T-helper 2 cell treated with Interferon-gamma antibody and Interleukin-4, amounts not matched to agents 100 ng/mL and 5 ng/mL, for 36 hours (primary cell): ENCODE measurements around the gene HAPSTR1. TPM values are rescaled to one million over a fixed set of nuclear protein-coding genes. Genes with fewer than 3 reads are reported as not detected.

Source experiments
- intact Hi-C: fragments of 100-400 bp; cut with micrococcal nuclease; formaldehyde crosslinking; loops from one replicate; pipeline ENCODE4 v1.15.1; 2023
- total RNA-seq: library from RNA; stranded (reverse); gene quantifications from 2 replicates; pipeline ENCODE4 v1.2.3, GENCODE V29; 2022

The HAPSTR1 gene
- total RNA-seq, 1 donor from 2014 or later = 63.5 TPM

DNA sequence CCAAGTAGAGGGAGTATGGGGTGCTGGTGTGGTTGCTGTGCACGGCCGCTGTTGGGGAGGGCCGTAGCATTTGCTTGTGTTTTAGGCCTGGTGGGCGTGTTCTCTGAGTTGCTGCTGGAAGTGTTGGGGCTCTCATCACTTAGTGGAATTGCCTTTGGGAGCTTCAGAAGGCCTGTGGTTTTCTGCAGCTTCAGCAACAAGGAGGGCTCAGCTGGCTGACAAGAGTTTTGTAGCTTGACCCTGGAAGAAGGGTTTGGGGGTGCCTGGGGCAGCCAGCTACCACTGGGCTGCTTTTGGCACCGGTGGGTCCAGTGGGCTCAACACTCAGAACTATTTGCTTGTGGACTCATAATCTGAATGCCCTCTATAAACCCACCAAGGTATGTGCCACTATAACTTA lies 30.9 kb downstream of the HAPSTR1 start:
- intact Hi-C loops = no loop called here

DNA sequence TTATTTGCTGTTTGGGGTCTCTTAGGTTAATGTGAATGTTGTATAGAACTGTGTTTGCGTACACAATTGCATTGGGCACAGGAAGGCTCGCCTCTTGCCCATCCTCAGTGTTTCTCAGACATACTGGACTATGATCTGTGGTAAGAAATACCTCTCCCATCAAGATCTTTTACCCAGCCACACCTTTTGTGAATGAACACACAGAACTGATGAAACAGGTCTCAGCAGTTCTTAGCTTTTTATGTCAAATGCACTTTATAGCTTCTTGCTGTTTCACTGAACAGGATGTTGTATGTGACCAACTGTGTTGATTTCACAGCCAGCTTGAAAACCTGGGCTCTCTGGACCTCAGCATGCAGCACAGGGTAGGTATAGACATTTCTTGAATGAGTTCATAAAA lies 31.5 kb downstream of the HAPSTR1 start:
- intact Hi-C loops = no loop called here

DNA sequence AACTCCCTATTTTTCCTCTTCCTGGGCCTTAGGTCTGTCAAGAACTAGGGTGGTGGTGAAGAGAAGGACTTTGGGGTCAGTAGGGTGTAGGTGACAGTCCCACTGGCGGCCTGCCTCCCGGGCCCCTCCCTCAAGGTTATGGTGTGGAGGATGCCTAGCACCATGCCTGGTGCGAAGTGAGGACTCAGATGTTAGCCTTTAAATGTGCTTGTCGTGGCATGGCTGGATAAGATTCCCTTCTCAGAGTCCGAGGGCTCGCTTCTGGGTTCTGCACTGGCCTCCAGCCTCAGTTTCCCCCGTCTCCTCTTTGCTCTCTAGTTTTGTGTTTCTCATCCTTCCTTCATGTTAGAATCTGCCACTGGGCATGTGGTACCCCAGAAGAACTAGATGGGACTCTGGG lies 32.0 kb downstream of the HAPSTR1 start:
- intact Hi-C loops = no loop called here

DNA sequence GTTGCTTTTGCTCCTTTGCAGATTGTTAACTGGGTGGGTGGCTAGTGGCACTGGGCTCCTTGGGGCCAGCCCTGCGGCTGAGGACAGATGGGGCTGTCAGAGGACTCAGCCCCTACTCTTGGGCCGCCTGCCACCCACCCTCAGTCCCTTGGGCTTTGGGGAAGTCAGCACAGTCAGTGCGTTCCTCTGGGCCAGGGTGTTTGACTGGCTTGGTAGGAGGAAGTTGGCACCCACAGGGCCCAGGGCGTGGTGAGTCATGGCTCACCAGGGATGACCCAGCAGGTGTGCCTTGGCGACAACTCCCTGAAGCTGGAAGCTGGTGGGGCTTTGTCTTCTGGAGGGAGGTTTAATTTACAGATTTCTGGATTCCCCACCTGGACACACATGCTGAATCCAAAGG lies 32.4 kb downstream of the HAPSTR1 start:
- intact Hi-C loops = no loop called here

DNA sequence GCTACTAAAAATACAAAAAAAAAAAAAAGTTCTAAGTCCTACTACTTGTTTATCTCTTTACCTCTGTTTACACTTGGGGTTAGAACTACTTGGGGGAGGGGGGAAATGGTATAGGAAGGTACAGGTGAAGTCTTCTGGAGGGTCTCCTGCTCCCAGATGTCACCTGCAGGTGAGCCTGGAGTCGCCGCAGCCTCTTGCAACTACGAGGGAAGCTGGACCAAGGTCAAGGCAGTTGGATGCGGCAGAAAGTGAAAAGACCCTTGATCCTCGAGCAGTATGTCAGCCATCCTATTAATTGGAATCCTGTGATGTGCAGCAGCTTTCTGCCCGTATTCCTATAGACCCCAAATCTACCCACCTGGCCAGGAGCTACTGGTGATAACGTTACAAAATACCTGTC lies 33.0 kb downstream of the HAPSTR1 start:
- intact Hi-C loops = no loop called here

DNA sequence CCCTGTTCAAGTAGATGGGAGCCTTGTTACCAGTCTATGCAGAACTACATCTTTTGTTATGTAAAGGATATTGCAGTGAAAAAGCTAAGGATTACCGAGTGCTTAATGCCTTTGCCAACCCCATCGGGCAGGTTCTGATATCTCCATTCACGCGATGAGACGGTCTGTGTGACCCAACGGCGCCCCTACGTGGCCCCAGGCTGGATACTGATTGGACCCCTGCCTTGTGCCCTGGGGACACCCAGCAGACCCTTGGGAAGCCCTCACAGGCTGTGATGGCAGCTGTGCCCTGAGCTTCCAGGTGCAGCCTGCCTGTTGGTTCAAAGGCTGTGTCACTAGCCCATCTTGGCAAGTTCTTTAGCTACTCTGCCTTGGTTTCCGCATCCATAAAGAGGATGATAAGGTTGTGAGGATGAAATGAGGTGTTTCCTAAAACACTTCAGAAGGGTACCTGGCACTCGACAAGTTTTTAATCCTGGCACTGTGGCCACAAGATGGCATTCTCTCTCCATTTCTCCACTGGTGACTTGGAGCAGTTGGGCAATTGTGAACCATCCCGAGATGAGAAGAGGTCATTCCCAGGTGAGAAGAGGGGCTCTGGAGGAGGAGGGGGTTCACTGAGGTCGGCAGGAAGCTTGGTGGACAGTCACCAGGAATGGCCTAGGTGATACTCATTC lies 33.6 kb downstream of the HAPSTR1 start:
- intact Hi-C loops = no loop called here

DNA sequence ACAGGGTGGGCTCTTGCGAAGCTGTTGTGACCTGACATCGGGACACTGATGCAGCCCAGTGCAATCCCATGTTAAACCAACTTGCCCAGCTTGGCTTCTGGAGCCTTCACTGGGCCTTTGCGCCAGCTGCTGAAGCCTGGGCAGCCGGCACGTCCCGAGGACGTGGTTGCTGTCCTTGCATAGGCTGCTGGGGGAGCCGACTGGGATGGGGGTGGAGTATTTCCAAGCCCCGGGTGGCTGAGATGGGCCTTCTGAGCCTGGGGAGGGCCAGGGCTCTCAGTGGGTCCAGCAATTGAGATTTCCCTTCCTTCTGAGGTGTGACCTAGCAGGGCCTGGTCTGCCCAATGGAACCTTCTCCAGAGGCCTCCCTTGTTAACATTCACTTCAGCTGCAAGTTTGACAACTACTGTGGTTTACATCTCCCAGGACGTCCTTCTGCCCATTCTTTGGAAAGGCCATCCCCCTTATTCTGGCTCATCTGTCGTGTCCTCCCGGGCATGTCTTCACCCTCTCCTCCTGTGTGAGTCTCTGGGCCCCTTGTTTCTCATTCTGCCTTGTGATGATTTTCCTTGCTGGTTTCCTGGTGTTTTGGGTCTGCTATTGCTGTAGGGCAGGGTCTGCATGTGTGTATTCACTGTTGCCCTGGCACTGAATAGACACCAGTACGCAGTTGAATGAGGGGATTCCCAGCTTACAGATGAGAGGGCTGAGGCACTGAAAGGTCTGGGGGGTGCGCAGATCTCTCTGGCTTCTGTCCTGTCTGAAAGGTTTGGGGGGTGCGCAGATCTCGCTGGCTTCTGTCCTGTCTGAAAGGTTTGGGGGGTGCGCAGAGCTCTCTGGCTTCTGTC lies 34.4 kb downstream of the HAPSTR1 start:
- intact Hi-C loops = no loop called here

DNA sequence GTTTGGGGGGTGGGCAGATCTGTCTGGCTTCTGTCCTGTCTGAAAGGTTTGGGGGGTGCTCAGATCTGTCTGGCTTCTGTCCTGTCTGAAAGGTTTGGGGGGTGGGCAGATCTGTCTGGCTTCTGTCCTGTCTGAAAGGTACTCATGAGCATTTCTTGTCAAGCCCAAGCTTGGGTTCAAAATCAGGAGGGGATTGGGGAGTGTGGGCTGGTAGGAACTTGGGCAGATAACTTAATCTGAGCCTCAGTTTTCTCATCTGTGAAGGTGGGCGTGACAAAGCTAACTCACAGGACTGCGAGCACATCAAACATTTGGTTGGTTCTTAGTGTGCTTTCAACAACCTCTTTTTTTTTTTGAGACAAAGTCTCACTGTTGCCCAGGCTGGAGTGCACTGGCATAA lies 35.2 kb downstream of the HAPSTR1 start:
- intact Hi-C loops = no loop called here

DNA sequence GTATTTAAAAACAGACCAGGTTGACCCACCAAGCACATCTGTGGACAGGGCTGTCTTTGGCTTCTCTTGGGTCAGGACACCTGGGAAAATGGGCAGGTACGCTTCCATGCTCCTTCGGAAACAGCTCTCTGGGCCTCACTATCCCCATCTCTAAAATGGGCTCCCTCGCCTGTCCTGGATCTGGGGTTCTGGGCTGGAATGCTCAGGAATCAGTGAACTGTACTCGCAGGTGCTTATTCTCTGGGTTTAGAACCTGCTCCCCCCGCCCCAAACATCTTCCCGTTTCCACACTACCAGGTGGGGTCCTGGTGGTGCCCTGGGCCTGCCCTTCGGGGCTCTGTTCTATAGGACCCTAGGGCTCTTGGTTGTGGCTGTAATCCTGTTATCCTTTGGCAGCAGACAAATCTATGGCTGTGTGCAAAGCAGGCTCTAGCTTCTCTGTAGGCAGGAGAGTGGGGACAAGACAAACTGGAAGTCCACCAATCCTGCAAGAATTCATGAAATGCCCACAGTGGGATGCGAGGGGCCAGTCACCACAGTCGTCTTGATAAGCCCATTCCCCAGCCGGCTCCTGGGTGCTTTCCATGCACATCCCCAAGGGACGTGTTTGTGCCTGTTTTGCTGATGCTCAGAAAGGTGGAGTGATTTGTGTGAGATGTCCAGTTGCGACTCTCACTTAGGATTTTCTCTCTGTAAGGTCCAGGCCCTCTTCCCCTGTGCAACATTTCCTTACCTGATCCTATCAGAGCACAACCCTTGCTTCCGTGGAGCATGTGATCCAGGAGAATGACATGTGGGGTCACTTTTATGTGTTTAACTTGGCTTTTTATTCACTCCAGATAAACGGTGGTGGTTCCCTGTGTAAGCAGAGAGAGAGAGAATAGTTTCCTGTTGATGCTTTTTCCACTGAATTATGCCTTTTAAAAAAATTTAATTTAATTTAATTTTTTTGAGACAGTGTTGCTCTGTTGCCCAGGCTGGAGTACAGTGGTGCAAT lies 37.2 kb downstream of the HAPSTR1 start:
- intact Hi-C loops = no loop called here

DNA sequence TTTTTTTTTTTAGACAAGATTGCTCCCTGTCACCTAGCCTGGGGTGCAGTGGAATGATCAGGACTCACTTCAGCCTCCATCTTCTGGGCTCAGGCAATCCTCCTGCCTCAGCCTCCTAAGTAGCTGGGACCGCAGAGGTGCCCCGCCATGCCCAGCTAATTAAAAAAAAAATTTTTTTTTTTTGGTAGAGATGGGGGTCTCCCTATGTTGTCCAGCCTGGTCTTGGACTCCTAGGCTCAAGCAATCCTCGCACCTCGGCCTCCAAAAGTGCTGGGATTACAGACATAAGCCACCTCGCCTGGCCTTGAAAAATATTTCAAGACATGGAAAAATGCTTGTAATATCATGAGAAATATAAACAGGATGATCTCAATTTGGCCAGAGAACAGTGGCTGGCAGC lies 42.9 kb downstream of the HAPSTR1 start:
- intact Hi-C loops = loop anchor here (1.0 to 10.0 kb wide), 2 partner anchors 229 to 470 kb away; no protein-coding TSS in a partner anchor

DNA sequence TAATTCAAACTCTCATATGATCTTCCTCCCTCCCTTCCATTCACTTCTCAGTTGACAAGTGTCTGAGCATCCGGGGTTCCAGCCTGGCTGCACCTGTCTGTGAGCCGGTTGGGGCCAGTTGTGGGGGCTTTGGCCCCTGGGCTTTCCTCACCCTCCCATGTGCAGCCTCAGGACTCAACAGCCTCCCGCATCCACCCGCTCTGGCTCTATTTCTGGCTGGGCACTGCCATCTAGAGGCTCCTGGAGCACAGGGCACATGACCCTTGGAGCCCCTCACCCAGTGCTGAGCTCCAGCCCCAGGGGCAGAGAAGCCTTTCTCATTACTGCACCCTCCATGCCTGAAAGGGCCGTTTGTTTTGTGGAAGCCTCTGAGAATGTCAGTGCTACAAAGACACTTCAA lies 43.3 kb downstream of the HAPSTR1 start:
- intact Hi-C loops = loop anchor here (1.0 to 10.0 kb wide), 5 partner anchors 172 to 567 kb away; partner anchors contain the start of gene USP7

DNA sequence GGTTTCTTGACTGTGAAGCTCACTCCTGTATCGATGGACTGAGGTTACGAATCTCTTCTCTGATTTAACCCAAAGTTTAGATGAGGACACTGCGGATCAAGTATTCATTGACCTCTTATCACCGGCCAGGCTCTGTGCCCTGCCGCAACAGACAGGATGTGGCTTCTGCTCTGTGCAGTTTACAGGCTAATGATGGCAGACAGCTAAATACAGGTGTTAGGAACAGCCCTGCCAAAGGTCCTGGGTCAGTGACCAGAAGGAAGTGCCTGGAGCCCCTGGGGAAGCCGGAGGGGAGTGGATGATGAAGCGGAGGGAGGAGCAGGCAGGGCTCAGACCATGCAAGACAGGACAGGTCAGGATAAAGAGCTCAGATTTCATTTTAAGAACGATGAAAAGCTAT lies 44.4 kb downstream of the HAPSTR1 start:
- intact Hi-C loops = loop anchor here (5.0 to 10.0 kb wide), 4 partner anchors 173 to 568 kb away; partner anchors contain the start of gene USP7

DNA sequence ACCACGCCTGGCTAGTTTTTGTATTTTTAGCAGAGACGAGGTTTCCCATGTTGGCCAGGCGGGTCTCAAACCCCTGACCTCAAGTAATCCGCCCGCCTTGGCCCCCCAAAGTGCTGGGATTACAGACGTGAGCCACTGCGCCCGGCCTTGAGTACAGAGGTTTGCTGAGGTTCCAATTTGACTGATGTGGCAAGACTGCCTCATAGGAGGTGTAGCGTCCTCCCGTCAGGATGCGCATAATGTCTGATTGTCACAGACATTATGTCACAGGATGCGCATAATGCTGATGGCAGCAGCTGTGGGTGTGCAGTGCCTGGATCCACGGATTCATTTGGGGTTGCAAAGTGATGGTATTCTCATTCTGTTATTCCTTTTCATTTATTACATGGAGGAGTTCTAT lies 45.2 kb downstream of the HAPSTR1 start:
- intact Hi-C loops = loop anchor here (5.0 to 10.0 kb wide), 4 partner anchors 174 to 569 kb away; partner anchors contain the start of gene USP7

DNA sequence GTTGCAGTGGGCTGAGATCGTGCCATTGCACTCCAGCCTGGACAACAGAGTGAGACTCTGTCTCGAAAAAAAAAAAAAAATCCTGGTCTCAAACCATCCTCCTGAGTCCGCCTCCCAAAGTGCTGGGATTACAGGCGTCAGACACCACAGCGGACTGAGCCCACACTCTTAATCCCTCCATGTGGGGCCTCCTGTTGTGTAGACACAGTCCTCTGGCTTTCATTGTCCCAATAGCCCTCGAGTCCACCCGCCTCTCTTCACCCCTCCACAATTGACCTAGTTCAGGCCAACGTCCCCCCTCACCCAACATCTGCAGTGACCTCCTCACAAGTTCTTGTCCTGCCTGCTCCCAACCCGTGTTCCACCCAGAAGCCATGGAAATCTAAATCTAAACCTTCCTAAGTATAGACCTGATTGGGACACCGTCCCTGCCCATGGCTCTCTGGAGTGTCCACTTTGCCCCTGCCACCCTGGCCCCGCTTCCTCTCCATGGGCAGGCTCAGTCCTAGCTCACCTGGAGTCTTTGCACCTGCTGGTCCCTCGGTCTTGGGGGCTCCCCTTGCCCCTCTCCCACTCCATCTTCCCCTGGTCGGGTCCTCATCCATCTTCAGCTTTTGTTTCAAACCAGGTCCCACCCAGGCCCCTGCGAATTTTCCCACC lies 46.7 kb downstream of the HAPSTR1 start:
- intact Hi-C loops = loop anchor here (5.0 to 10.0 kb wide), 4 partner anchors 176 to 571 kb away; partner anchors contain the start of gene USP7

DNA sequence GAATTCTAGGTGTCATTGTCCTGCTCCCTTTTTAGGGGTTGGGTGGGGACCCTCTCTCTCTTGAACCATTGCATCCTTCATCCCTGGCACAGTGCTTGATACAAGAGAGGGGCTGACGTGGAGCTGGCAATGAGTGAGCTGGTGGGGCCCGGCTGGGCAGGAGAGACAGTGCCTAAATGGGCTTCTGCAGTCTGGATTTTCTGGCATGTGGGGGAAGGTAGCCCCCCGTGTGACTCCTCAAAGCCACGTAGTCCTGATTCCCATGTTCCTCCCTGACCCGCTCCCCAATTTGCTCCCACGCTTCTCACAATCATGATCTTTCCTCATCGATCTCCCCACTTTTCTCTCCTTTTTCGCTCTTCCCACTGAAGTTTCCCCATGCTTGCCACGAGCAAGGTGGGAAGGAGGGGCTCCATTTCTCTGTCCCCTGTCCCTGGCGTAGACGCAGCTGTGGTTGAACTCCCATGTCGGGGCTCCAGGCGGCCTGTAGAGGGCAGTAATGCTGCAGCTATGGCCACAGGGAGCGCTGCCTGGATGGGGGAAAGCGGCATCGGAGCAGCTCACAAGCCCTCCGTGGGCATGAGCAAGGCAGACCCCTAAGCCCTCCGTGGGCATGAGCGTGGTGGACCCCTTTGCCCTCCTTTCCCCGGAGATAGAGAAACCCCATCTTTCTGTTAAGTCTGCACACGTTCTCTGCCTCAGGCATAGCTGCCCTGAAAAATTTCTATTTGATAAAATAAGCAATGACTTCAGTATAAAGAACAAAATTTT lies 47.5 kb downstream of the HAPSTR1 start:
- intact Hi-C loops = loop anchor here (5.0 to 10.0 kb wide), 4 partner anchors 177 to 572 kb away; partner anchors contain the start of gene USP7

DNA sequence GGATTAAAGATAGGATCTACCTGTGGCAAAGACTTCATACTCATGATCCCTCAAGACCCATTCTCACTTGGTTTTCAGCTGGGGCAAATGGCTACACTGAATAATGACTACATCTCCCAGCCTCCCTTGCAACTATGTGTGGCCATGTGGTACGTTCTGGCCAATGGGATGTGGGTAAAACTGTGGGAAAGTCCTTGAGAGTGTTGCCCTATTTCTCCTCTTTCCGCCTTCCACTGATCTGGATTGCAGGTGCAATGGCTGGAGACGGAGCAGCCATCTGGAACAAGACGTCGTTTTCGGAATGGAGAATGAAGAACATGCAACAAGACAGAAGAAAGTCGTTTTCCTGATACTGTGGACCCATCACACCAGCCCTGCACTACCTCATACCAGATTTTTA lies 48.5 kb downstream of the HAPSTR1 start:
- intact Hi-C loops = loop anchor here (5.0 to 10.0 kb wide), 4 partner anchors 178 to 573 kb away; partner anchors contain the start of gene USP7
